PC-9 (cell line): ENCODE data around the gene ALOXE3. TPM values are rescaled to one million over a fixed set of nuclear protein-coding genes. Genes with fewer than 3 reads are reported as not detected.

Experiments
- BruUV-seq: library from RNA; stranded (reverse); fragments of 400-500 nt; replicated peaks from 2 replicates; lab custom pipeline; 2021; lab: Mats Ljungman, UMichigan
- CTCF ChIA-PET: fragments of 300-600 bp; sonication (Branson Sonifier 250); formaldehyde crosslinking; loops from one replicate; lab custom pipeline; 2022; ENCODE audit warnings: antibody characterized with exemption; lab: Charles Lee
- POLR2A ChIA-PET: fragments of 300-600 bp; sonication (Branson Sonifier 250); formaldehyde crosslinking; loops from one replicate; lab custom pipeline; 2022; ENCODE audit warnings: antibody characterized with exemption; ENCODE audit not compliant: unreplicated experiment; lab: Charles Lee
- DNase-seq, 2 experiments: peaks; one replicate each; pipeline versions ENCODE4 v3.0.0 to v3.0.0-alpha.2; 2015 to 2022; ENCODE audit warnings: mixed read lengths in 1 of 2
- H2AFZ ChIP-seq: fragments of 200-600 bp; sonication (generic); 2 replicates; pipeline ENCODE4 v1.8.1; 2017; ENCODE audit warnings: antibody characterized with exemption
- H3F3A ChIP-seq: fragments of 200-600 bp; sonication (generic); 2 replicates; pipeline ENCODE4 v1.8.1; 2017; ENCODE audit warnings: antibody characterized with exemption, mild to moderate bottlenecking, low read depth; ENCODE audit not compliant: insufficient read depth
- H3K27ac ChIP-seq: fragments of 200-600 bp; sonication (generic); 2 replicates; pipeline ENCODE4 v1.6.1; 2016; ENCODE audit warnings: mixed run types
- H3K27me3 ChIP-seq: fragments of 200-600 bp; sonication (generic); 2 replicates; pipeline ENCODE4 v1.6.1; 2016; ENCODE audit warnings: low read depth, mixed run types; ENCODE audit not compliant: insufficient read depth
- H3K36me3 ChIP-seq: fragments of 200-600 bp; sonication (generic); 2 replicates; pipeline ENCODE4 v1.6.1; 2016; ENCODE audit warnings: low read depth, mixed run types
- H3K4me1 ChIP-seq: fragments of 200-600 bp; sonication (generic); replicated peaks from 2 replicates; pipeline ENCODE4 v1.6.1; 2016; ENCODE audit warnings: mixed run types; ENCODE audit not compliant: insufficient read depth
- H3K4me2 ChIP-seq: fragments of 200-600 bp; sonication (generic); 2 replicates; pipeline ENCODE4 v1.6.1; 2017; ENCODE audit warnings: mixed run types
- H3K4me3 ChIP-seq: fragments of 200-600 bp; sonication (generic); 2 replicates; pipeline ENCODE4 v1.6.1; 2016; ENCODE audit warnings: mixed run types
- H3K79me2 ChIP-seq: fragments of 200-600 bp; sonication (generic); 2 replicates; pipeline ENCODE4 v1.6.1; 2017; ENCODE audit warnings: low read depth, mixed run types
- H3K9me2 ChIP-seq: fragments of 200-600 bp; sonication (generic); 2 replicates; pipeline ENCODE4 v1.8.1; 2017; ENCODE audit warnings: mild to moderate bottlenecking; ENCODE audit not compliant: insufficient read depth
- H3K9me3 ChIP-seq: fragments of 200-600 bp; sonication (generic); 2 replicates; pipeline ENCODE4 v1.8.1; 2016; ENCODE audit warnings: low read depth; ENCODE audit not compliant: insufficient read depth
- H4K20me1 ChIP-seq: fragments of 200-600 bp; sonication (generic); 2 replicates; pipeline ENCODE4 v1.8.1; 2017; ENCODE audit not compliant: insufficient read depth
- CTCF ChIP-seq: fragments of 200-600 bp; sonication (generic); conservative IDR thresholded peaks from 2 replicates; pipeline ENCODE4 v1.6.1; 2017; ENCODE audit warnings: mixed run types, antibody characterized with exemption, mild to moderate bottlenecking, moderate library complexity
- EZH2 ChIP-seq: fragments of 200-600 bp; sonication (generic); IDR thresholded peaks from 2 replicates; pipeline ENCODE4 v1.8.0; 2017; ENCODE audit warnings: antibody characterized with exemption, low read depth
- intact Hi-C: fragments of 100-400 bp; cut with micrococcal nuclease; formaldehyde crosslinking; loops from one replicate; pipeline ENCODE4 v1.10.0; 2022; ENCODE audit not compliant: unreplicated experiment
- total RNA-seq: library from RNA; stranded (reverse); gene quantifications from 2 replicates; pipeline ENCODE4 v1.2.3, GENCODE V29; 2021

Gene ALOXE3
- total RNA-seq, 1 experiment from 2014 or later, result 1.4 TPM

DNA sequence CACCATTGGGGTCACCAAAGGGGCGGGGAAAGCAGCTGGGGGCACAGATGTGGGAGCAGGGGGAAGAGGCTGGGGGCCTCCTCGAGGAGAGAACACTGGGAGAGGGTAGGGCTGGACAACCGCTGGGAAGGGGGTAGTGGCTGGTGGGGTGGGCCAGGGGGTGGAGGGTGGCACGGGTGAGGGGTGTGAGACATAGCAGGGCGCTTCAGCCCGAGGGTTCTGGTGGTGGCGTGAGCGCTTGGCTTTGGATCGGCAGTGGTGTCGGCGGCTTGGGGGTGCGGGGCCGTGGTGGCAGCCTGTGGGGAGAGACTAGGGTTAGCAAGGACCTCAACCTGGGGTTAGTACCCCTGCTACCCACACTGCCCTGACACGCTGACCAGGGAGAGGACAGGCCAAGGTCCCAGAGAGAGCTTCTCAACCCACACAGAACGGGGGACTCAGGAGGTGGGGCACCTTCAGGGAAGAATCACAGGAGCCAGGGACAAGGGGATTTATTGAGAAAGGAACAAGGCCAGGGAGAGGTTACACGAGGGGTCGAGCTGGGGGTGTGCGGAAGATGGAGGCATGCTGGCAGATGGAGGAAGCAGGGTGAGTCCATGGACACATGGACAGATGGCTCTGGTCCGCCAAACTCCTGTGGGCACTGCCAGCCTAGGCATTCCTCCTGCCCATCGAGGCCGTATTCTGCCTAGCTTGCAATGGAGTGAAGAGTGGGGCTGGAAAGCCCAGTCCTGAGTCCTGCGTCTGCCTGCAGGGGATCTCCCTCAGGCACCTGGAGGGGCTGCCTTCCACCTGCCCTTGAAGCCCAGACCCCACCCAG, 25.5 kb upstream of the ALOXE3 start:
- intact Hi-C loops, result no loop called here
- no peak overlapping the region for H2AFZ ChIP-seq

GRCh38 chr17:8142887-8143580, 24.7 kb upstream of the ALOXE3 start:
- H3K4me3 ChIP-seq, result no peak overlapping the region
- POLR2A ChIA-PET, result no interaction called here
- no peak overlapping the region for H2AFZ ChIP-seq
- no peaks in the 10 kb centered on the region for H3K79me2 ChIP-seq
- CTCF ChIA-PET, result no interaction called here
- no peak for DNase-seq
- H3K27me3 ChIP-seq, result no peaks in the 10 kb centered on the region
- H4K20me1 ChIP-seq, result no peaks in the 10 kb centered on the region
- intact Hi-C loops, result no loop called here
- H3K27ac ChIP-seq, result no peak overlapping the region
- TF ChIP-seq CTCF (no peak), EZH2 (no peak)
- H3K4me1 ChIP-seq, result no peaks in the 10 kb centered on the region
- H3K36me3 ChIP-seq, result no peaks in the 10 kb centered on the region
- H3K9me3 ChIP-seq, result no peaks in the 10 kb centered on the region
- BruUV-seq, result no TSS peak
- peaks cover 7% of the 10 kb centered on the region; the same call in 1 of the 2 replicates for H3F3A ChIP-seq
- H3K4me2 ChIP-seq, result no peak overlapping the region
- no peaks in the 10 kb centered on the region for H3K9me2 ChIP-seq

More for the DNA sequence above, 25.5 kb upstream of the ALOXE3 start:
- Histone ChIP-seq H3K79me2 (no peaks in the 10 kb centered on the region), H3K27me3 (no peaks in the 10 kb centered on the region), H3K9me3 (no peaks in the 10 kb centered on the region), H3K4me2 (no peak overlapping the region), H3K9me2 (no peaks in the 10 kb centered on the region), H3K4me1 (no peaks in the 10 kb centered on the region), H3K27ac (no peak overlapping the region), H3F3A (peaks cover 3% of the 10 kb centered on the region; the same call in 1 of the 2 replicates), H3K4me3 (no peak overlapping the region), H3K36me3 (no peaks in the 10 kb centered on the region), H4K20me1 (no peaks in the 10 kb centered on the region)
- no TSS peak for BruUV-seq
- no peak for DNase-seq
- CTCF ChIA-PET, result no interaction called here
- no peak for TF ChIP-seq EZH2
- TF ChIP-seq CTCF, result no peak
- POLR2A ChIA-PET, result no interaction called here

GRCh38 chr17:8142158-8142886, 24.0 kb upstream of the ALOXE3 start:
- peaks cover 6% of the 10 kb centered on the region; the same call in 1 of the 2 replicates for H3K4me1 ChIP-seq
- H2AFZ ChIP-seq, result no peak overlapping the region
- no peaks in the 10 kb centered on the region for H3K27me3 ChIP-seq
- H3K9me3 ChIP-seq, result no peaks in the 10 kb centered on the region
- ChIA-PET POLR2A (no interaction called here), CTCF (no interaction called here)
- no peak for TF ChIP-seq EZH2
- no peak for TF ChIP-seq CTCF
- peaks cover 12% of the 10 kb centered on the region; the same call in 1 of the 2 replicates for H3F3A ChIP-seq
- no peak for DNase-seq
- H3K79me2 ChIP-seq, result no peaks in the 10 kb centered on the region
- BruUV-seq, result no TSS peak
- no peak overlapping the region for H3K4me3 ChIP-seq
- intact Hi-C loops, result no loop called here
- H3K27ac ChIP-seq, result no peak overlapping the region
- H3K9me2 ChIP-seq, result no peaks in the 10 kb centered on the region
- H3K4me2 ChIP-seq, result no peak overlapping the region
- H3K36me3 ChIP-seq, result no peaks in the 10 kb centered on the region
- H4K20me1 ChIP-seq, result no peaks in the 10 kb centered on the region
